Liver (tissue), 9 donors: Measurements from ENCODE around the gene DPYSL4. TPM values are rescaled to one million over a fixed set of nuclear protein-coding genes. Genes with fewer than 3 reads are reported as not detected.

Experiments
- DNase-seq: peaks from one replicate; pipeline ENCODE4 v3.0.0-alpha.2; 2017; ENCODE audit warnings: low spot score
- H3K27ac ChIP-seq, 2 donors: one replicate each; pipeline ENCODE4 v1.7.0; 2013; ENCODE audit warnings: inconsistent platforms in 2 of 2, low read length in 2 of 2, control low read depth in 1 of 2, low read depth in 1 of 2, mild to moderate bottlenecking in 1 of 2
- H3K27me3 ChIP-seq, 4 donors: one replicate each; pipeline versions ENCODE4 v1.6.1 to v1.7.0; 2013; ENCODE audit warnings: low read length in 3 of 4, inconsistent platforms in 1 of 4, mild to moderate bottlenecking in 1 of 4, moderate library complexity in 1 of 4; ENCODE audit not compliant: control insufficient read depth in 4 of 4, insufficient read depth in 4 of 4
- H3K36me3 ChIP-seq, 4 donors: one replicate each; pipeline versions ENCODE4 v1.6.1 to v1.7.0; 2013; ENCODE audit warnings: low read length in 3 of 4, mild to moderate bottlenecking in 3 of 4, low read depth in 1 of 4, moderate library complexity in 1 of 4; ENCODE audit not compliant: control insufficient read depth in 4 of 4, insufficient read depth in 3 of 4
- H3K4me1 ChIP-seq, 4 donors: one replicate each; pipeline versions ENCODE4 v1.6.1 to v1.7.0; 2013; ENCODE audit warnings: low read length in 3 of 4, mild to moderate bottlenecking in 3 of 4, moderate library complexity in 1 of 4; ENCODE audit not compliant: control insufficient read depth in 4 of 4, insufficient read depth in 4 of 4
- H3K4me3 ChIP-seq, 3 donors: one replicate each; pipeline versions ENCODE4 v1.6.1 to v1.7.0; 2013; ENCODE audit warnings: low read length in 3 of 3, control low read depth in 1 of 3, low read depth in 1 of 3, mild to moderate bottlenecking in 1 of 3
- H3K9ac ChIP-seq, 2 donors: one replicate each; pipeline ENCODE4 v1.7.0; 2013; ENCODE audit warnings: low read length in 2 of 2, mild to moderate bottlenecking in 2 of 2, moderate library complexity in 2 of 2, control low read depth in 1 of 2, low read depth in 1 of 2
- H3K9me3 ChIP-seq, 4 donors: one replicate each; pipeline versions ENCODE4 v1.6.1 to v1.7.0; 2013; ENCODE audit warnings: low read length in 3 of 4; ENCODE audit not compliant: control insufficient read depth in 4 of 4
- CTCF ChIP-seq: fragments of 150-350 bp; IDR thresholded peaks from 2 replicates; pipeline ENCODE4 v1.5.1; 2017; ENCODE audit warnings: improper control_type of control experiment, low read depth, low read length; ENCODE audit not compliant: missing input control
- GABPA ChIP-seq, 2 donors: IDR thresholded peaks in 1 of 2; conservative IDR thresholded peaks in 1 of 2; 2 replicates each; pipeline ENCODE4 v1.6.1; 2016; ENCODE audit warnings: antibody characterized with exemption in 2 of 2, mild to moderate bottlenecking in 1 of 2, moderate library complexity in 1 of 2
- HNF4A ChIP-seq, 2 donors: conservative IDR thresholded peaks; 2 replicates each; pipeline ENCODE4 v1.6.1; 2016; ENCODE audit warnings: antibody characterized with exemption in 2 of 2, mild to moderate bottlenecking in 2 of 2
- HNF4G ChIP-seq: IDR thresholded peaks from 2 replicates; pipeline ENCODE4 v1.6.1; 2016; ENCODE audit warnings: antibody characterized with exemption
- JUND ChIP-seq, 2 donors: IDR thresholded peaks; 2 replicates each; pipeline ENCODE4 v1.6.1; 2016; ENCODE audit warnings: antibody characterized with exemption in 2 of 2
- NR2F2 ChIP-seq: IDR thresholded peaks from 2 replicates; pipeline ENCODE4 v1.6.1; 2016; ENCODE audit warnings: antibody characterized with exemption
- RAD21 ChIP-seq, 2 donors: IDR thresholded peaks; 2 replicates each; pipeline ENCODE4 v1.6.1; 2016; ENCODE audit warnings: antibody characterized with exemption in 2 of 2, mild to moderate bottlenecking in 2 of 2
- RXRA ChIP-seq, 2 donors: IDR thresholded peaks; 2 replicates each; pipeline ENCODE4 v1.6.1; 2017 to 2018; ENCODE audit warnings: antibody characterized with exemption in 2 of 2, mild to moderate bottlenecking in 1 of 2
- SP1 ChIP-seq: IDR thresholded peaks from 2 replicates; pipeline ENCODE4 v1.6.1; 2018; ENCODE audit warnings: antibody characterized with exemption, mild to moderate bottlenecking
- TAF1 ChIP-seq: conservative IDR thresholded peaks from 2 replicates; pipeline ENCODE4 v1.6.1; 2016; ENCODE audit warnings: antibody characterized with exemption, mild to moderate bottlenecking
- YY1 ChIP-seq: IDR thresholded peaks from 2 replicates; pipeline ENCODE4 v1.6.1; 2016; ENCODE audit warnings: antibody characterized with exemption, mild to moderate bottlenecking
- ZBTB33 ChIP-seq: IDR thresholded peaks from 2 replicates; pipeline ENCODE4 v1.6.1; 2016; ENCODE audit warnings: antibody characterized with exemption
- WGBS: extraction: QIAGEN DNeasy Blood & Tissue Kit; methylation state at CpG from one replicate; pipeline ENCODE4 v1.1.7; 2013; 5-methylcytosine and 5-hydroxymethylcytosine counted together
- polyA plus RNA-seq, 2 donors: library from polyadenylated mRNA; stranded (reverse) in 1 of 2; unstranded in 1 of 2; fragments of 200-250 nt in 1 of 2; fragments of >200 nt in 1 of 2; fragmentation: Nextera tagmentation in 1 of 2; extraction: Ambion mirVana in 1 of 2; gene quantifications; one replicate each; pipeline versions ENCODE4 v1.2.1 to v1.2.3, GENCODE V29; 2013 to 2015
- total RNA-seq, 2 donors: library from RNA; depleted of rRNA; stranded (reverse); fragments of >200 nt; gene quantifications; one replicate each; pipeline ENCODE4 v1.2.3, GENCODE V29; 2014
- TF ChIP-seq, protein P1 (sequence below): IDR thresholded peaks from 2 replicates; pipeline ENCODE4 v1.6.1; 2016; ENCODE audit warnings: antibody characterized with exemption
- TF ChIP-seq, protein P2 (sequence below): IDR thresholded peaks from 2 replicates; pipeline ENCODE4 v1.6.1; 2016; ENCODE audit warnings: antibody characterized with exemption, mild to moderate bottlenecking
- TF ChIP-seq, protein P3 (sequence below): IDR thresholded peaks from 2 replicates; pipeline ENCODE4 v1.6.1; 2016; ENCODE audit warnings: antibody characterized with exemption
- donor health status: healthy.
- donor health status: healthy.
- donor health status: healthy.
- donor health status: healthy.
- donor health status: healthy.

DPYSL4 gene
- total and polyA plus RNA-seq, 4 donors: 0.19 to 2.2 (median 0.26) TPM

GRCh38 chr10:132242103-132242840 is 55.5 kb downstream of the DPYSL4 start:
- Histone ChIP-seq H3K4me1 (no peaks in the 10 kb centered on the region), H3K27ac (no peak overlapping the region), H3K9ac (no peak overlapping the region), H3K36me3 (no peaks in the 10 kb centered on the region), H3K4me3 (no peak overlapping the region), H3K9me3 (no peaks in the 10 kb centered on the region), H3K27me3 (no peaks in the 10 kb centered on the region)
- no peak for DNase-seq
- no peak for TF ChIP-seq GABPA (IDR thresholded peaks at IDR 0.05 in 1 of 2, conservative IDR thresholded peaks at IDR 0.05 in 1 of 2)
- no peak for TF ChIP-seq CTCF
- no peak for TF ChIP-seq RAD21 (IDR thresholded peaks at IDR 0.05)
- TF ChIP-seq NR2F2: no peak
- WGBS: 82% methylated on average over 23 of the region's 23 CpGs

DNA sequence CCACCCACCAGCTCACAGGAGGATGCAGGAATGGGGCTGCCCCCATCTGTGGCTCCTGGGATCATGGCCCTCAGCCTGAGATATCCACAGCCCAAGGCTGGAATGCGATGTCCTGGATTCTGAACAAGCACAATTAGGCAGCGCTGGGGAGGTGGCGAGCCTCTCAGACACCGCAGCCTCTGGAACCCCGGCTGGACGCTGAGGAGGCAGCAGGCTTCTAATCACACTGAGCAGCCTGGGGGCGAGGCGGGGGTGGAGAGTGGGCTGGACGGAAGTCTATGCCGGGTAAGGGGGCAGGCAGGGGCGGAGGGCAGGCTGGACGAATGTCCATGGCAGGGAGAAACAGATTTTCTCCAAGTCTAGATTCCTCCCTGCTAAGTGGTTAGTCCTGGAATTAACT is 56.4 kb downstream of the DPYSL4 start:
- no peak overlapping the region for H3K4me3 ChIP-seq
- DNase-seq: no peak
- 86% methylated on average over 12 of the region's 12 CpGs for WGBS
- no peaks in the 10 kb centered on the region for H3K36me3 ChIP-seq
- no peak overlapping the region for H3K27ac ChIP-seq
- no peaks in the 10 kb centered on the region for H3K4me1 ChIP-seq
- H3K9me3 ChIP-seq: no peaks in the 10 kb centered on the region
- H3K9ac ChIP-seq: no peak overlapping the region
- H3K27me3 ChIP-seq: no peaks in the 10 kb centered on the region
- TF ChIP-seq, protein P1, sequence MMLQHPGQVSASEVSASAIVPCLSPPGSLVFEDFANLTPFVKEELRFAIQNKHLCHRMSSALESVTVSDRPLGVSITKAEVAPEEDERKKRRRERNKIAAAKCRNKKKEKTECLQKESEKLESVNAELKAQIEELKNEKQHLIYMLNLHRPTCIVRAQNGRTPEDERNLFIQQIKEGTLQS: no peak
- no peak for TF ChIP-seq ZBTB33
- TF ChIP-seq, protein P2, sequence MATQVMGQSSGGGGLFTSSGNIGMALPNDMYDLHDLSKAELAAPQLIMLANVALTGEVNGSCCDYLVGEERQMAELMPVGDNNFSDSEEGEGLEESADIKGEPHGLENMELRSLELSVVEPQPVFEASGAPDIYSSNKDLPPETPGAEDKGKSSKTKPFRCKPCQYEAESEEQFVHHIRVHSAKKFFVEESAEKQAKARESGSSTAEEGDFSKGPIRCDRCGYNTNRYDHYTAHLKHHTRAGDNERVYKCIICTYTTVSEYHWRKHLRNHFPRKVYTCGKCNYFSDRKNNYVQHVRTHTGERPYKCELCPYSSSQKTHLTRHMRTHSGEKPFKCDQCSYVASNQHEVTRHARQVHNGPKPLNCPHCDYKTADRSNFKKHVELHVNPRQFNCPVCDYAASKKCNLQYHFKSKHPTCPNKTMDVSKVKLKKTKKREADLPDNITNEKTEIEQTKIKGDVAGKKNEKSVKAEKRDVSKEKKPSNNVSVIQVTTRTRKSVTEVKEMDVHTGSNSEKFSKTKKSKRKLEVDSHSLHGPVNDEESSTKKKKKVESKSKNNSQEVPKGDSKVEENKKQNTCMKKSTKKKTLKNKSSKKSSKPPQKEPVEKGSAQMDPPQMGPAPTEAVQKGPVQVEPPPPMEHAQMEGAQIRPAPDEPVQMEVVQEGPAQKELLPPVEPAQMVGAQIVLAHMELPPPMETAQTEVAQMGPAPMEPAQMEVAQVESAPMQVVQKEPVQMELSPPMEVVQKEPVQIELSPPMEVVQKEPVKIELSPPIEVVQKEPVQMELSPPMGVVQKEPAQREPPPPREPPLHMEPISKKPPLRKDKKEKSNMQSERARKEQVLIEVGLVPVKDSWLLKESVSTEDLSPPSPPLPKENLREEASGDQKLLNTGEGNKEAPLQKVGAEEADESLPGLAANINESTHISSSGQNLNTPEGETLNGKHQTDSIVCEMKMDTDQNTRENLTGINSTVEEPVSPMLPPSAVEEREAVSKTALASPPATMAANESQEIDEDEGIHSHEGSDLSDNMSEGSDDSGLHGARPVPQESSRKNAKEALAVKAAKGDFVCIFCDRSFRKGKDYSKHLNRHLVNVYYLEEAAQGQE: no peak
- no peak for TF ChIP-seq HNF4A (conservative IDR thresholded peaks at IDR 0.05)
- no peak for TF ChIP-seq GABPA (IDR thresholded peaks at IDR 0.05 in 1 of 2, conservative IDR thresholded peaks at IDR 0.05 in 1 of 2)
- TF ChIP-seq CTCF: no peak
- TF ChIP-seq RXRA (IDR thresholded peaks at IDR 0.05): no peak
- TF ChIP-seq, protein P3, sequence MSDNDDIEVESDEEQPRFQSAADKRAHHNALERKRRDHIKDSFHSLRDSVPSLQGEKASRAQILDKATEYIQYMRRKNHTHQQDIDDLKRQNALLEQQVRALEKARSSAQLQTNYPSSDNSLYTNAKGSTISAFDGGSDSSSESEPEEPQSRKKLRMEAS: no peak
- TF ChIP-seq TAF1: no peak
- TF ChIP-seq SP1: no peak
- no peak for TF ChIP-seq JUND (IDR thresholded peaks at IDR 0.05)
- no peak for TF ChIP-seq YY1
- no peak for TF ChIP-seq HNF4G
